Measurements from ENCODE around the gene ERC1.

ERC1 gene

DNA sequence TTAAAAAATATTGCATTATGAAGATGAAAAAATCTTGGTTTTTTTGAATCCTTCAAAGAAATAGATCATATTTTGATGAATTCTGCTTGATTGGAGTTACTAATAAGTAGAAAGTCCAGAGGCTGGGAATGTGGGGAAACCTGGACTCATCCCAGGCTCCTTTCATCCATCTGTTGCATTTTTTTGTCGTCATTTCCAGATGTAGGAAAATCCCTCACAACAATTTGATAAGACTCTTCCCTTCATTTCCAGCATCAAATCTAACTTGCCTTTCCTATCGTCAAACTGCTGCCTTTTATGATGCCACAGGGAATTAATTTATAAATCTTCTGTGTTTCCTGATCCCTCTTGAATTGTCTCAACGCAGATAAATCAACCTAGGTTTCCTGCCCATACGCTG, 391.8 kb downstream of the ERC1 start:
- Histone ChIP-seq H3K27ac (no peak overlapping the region), H3K4me1 (ENCODE audit: control insufficient read depth in 1 of 2, insufficient read depth in 1 of 2, low read depth in 1 of 2, low read length in 1 of 2) (peaks cover 0 to 3% of the 10 kb centered on the region in 2 experiments), H3K27me3 (no peaks in the 10 kb centered on the region), H3K4me3 (ENCODE audit: low read depth in 1 of 2, low read length in 1 of 2) (no peak overlapping the region), H3K9me3 (no peaks in the 10 kb centered on the region), H3K36me3 (no peaks in the 10 kb centered on the region)
- TF ChIP-seq, protein P1, sequence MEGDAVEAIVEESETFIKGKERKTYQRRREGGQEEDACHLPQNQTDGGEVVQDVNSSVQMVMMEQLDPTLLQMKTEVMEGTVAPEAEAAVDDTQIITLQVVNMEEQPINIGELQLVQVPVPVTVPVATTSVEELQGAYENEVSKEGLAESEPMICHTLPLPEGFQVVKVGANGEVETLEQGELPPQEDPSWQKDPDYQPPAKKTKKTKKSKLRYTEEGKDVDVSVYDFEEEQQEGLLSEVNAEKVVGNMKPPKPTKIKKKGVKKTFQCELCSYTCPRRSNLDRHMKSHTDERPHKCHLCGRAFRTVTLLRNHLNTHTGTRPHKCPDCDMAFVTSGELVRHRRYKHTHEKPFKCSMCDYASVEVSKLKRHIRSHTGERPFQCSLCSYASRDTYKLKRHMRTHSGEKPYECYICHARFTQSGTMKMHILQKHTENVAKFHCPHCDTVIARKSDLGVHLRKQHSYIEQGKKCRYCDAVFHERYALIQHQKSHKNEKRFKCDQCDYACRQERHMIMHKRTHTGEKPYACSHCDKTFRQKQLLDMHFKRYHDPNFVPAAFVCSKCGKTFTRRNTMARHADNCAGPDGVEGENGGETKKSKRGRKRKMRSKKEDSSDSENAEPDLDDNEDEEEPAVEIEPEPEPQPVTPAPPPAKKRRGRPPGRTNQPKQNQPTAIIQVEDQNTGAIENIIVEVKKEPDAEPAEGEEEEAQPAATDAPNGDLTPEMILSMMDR (IDR thresholded peaks at IDR 0.05) = no peak

DNA sequence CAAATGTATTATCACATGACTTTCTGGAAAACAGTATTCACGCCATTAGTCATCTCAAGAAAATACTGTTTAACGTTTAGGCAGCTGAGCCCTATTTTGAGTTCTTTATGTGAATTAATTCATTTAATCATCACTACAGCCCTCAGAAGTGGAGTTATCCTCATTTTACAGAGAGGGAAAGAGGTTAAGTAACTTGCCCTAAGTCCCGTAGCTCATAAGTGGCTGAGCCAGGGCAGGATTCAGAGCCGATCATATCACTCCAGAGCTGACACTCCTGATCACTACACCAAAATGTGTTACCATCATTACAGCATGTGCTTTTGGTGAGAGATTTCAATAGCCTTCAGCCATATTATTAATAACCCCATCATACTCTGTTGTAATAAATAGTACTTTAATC, 392.7 kb downstream of the ERC1 start:
- Histone ChIP-seq H3K36me3 (no peaks in the 10 kb centered on the region), H3K27me3 (no peaks in the 10 kb centered on the region), H3K27ac (no peak overlapping the region), H3K4me3 (ENCODE audit: low read depth in 1 of 2, low read length in 1 of 2) (no peak overlapping the region), H3K9me3 (no peaks in the 10 kb centered on the region), H3K4me1 (ENCODE audit: control insufficient read depth in 1 of 2, insufficient read depth in 1 of 2, low read depth in 1 of 2, low read length in 1 of 2) (peaks cover 0 to 3% of the 10 kb centered on the region in 2 experiments)
- TF ChIP-seq, protein P1 (IDR thresholded peaks at IDR 0.05) = no peak

DNA sequence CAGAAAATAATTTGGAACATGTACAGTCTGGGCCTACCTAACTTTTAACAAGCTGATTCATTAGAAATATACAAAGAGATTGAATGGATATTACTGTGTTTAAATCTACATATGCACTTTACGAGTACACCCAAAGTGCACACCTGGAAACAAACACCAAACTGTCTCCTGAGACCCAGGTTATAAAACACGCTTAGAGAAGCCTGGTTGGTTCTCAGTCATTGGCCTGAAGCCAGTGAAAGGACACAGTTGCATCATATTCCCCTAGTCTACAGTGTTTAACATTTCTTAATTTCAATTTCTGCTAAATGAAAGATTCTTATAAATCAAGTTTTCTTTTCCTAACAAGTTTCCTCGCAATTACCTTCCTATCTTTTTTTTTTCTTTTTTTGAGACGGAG, 393.9 kb downstream of the ERC1 start:
- no peaks in the 10 kb centered on the region for H3K36me3 ChIP-seq
- H3K4me3 ChIP-seq (ENCODE audit: low read depth in 1 of 2, low read length in 1 of 2) = no peak overlapping the region
- H3K9me3 ChIP-seq = no peaks in the 10 kb centered on the region
- no peaks in the 10 kb centered on the region for H3K27me3 ChIP-seq
- no peak overlapping the region for H3K27ac ChIP-seq
- TF ChIP-seq, protein P1 (IDR thresholded peaks at IDR 0.05) = no peak
- peaks cover 0 to 3% of the 10 kb centered on the region in 2 experiments for H3K4me1 ChIP-seq (ENCODE audit: control insufficient read depth in 1 of 2, insufficient read depth in 1 of 2, low read depth in 1 of 2, low read length in 1 of 2)

DNA sequence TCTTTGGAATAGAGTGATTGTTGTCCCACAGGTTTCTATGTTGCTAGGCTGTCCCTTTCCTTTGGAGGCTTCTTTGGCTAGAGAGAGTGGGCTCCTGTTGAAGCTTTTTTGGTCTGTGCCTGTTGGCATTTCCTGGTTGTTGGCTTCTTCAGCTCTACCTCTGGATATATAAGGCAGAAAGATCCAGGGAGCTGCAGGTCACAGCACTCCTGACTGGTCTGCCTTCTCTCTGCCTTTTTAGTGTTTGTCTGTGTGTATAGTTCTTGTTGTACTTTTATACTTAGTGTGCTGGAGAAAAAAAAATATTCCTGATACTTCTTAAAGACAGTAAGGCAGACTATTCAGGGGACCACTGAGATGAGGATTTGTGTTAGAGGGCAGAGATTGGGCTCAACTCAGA, 400.7 kb downstream of the ERC1 start:
- peaks cover 0 to 2% of the 10 kb centered on the region in 2 experiments for H3K4me1 ChIP-seq (ENCODE audit: control insufficient read depth in 1 of 2, insufficient read depth in 1 of 2, low read depth in 1 of 2, low read length in 1 of 2)
- TF ChIP-seq, protein P1 (IDR thresholded peaks at IDR 0.05) = no peak
- no peak overlapping the region for H3K27ac ChIP-seq
- H3K36me3 ChIP-seq = no peaks in the 10 kb centered on the region
- H3K27me3 ChIP-seq = no peaks in the 10 kb centered on the region
- no peak overlapping the region for H3K4me3 ChIP-seq (ENCODE audit: low read depth in 1 of 2, low read length in 1 of 2)
- no peaks in the 10 kb centered on the region for H3K9me3 ChIP-seq

DNA sequence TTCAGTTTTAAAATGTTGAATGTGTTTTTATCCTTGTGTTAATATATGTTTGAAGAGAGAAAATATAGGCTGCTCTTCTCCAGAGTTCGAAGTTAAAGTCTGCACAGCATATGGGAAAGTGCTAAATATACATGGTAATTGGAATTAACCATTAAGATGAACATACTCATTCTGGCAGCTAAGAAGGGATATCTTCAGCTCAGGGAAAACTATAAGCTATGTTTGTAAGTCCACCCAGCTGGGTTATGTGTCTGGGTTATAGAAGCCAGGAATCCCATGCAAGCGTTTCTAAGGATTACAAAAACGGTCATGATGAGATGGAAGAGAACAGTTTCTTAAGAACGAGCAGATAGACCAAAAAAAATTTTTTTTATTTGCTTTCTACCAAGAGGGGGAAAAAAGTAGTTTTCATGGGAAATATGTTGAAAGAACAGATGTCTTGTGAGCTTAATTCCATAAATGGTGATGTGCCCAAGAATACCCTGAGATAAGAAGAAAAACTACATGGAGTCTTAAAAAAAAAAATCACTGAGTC, 404.5 kb downstream of the ERC1 start:
- TF ChIP-seq, protein P1 (IDR thresholded peaks at IDR 0.05) = no peak
- H3K27ac ChIP-seq = no peak overlapping the region

DNA sequence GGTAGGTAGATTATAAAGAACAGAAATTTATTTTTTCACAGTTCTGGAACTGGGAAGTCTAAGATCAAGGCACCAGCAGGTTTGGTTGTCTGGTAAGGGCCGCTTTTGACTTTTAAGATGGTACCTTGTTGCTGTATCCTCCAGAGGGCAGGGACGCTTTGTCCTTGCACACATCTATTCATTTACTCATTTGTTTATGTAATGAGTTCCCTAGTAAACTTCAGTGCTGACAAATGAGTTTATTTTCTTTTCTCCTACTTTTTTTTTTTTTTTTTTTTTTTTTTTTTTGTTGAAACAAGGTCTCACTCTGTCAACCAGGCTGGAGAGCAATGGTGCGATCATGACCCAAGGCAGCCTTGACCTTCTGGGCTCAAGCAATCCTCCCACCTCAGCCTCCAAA, 407.6 kb downstream of the ERC1 start:
- H3K27ac ChIP-seq = no peak overlapping the region
- H3K9me3 ChIP-seq = no peaks in the 10 kb centered on the region
- TF ChIP-seq, protein P1 (IDR thresholded peaks at IDR 0.05) = no peak
- no peaks in the 10 kb centered on the region for H3K27me3 ChIP-seq
- H3K4me1 ChIP-seq (ENCODE audit: control insufficient read depth in 1 of 2, insufficient read depth in 1 of 2, low read depth in 1 of 2, low read length in 1 of 2) = peaks cover 17 to 20% of the 10 kb centered on the region in 2 experiments
- no peaks in the 10 kb centered on the region for H3K36me3 ChIP-seq
- H3K4me3 ChIP-seq (ENCODE audit: low read depth in 1 of 2, low read length in 1 of 2) = no peak overlapping the region

More for the DNA sequence above, 404.5 kb downstream of the ERC1 start:
- H3K9me3 ChIP-seq = no peaks in the 10 kb centered on the region
- H3K4me3 ChIP-seq (ENCODE audit: low read depth in 1 of 2, low read length in 1 of 2) = no peak overlapping the region
- no peaks in the 10 kb centered on the region for H3K27me3 ChIP-seq
- no peaks in the 10 kb centered on the region for H3K4me1 ChIP-seq (ENCODE audit: control insufficient read depth in 1 of 2, insufficient read depth in 1 of 2, low read depth in 1 of 2, low read length in 1 of 2)
- no peaks in the 10 kb centered on the region for H3K36me3 ChIP-seq
